KOPT-K1 (cell line): ENCODE data around the gene CYP24A1.
"Not testable (repeated sequence)": the region's sequence is repeated elsewhere in the genome, so short reads cannot be mapped to it uniquely, and the experiment has no call there.

Source experiments
- H3K27ac ChIP-seq: fragments of 200-600 bp; sonication (generic); 2 replicates; pipeline ENCODE4 v1.5.1; 2016; ENCODE audit warnings: antibody characterized with exemption, mild to moderate bottlenecking, low read depth, low read length; ENCODE audit not compliant: poor library complexity, severe bottlenecking
- H3K36me3 ChIP-seq: fragments of 200-600 bp; sonication (generic); 2 replicates; pipeline ENCODE4 v1.5.1; 2017; ENCODE audit warnings: antibody characterized with exemption, mild to moderate bottlenecking, low read length, moderate library complexity; ENCODE audit not compliant: insufficient read depth
- H3K9me3 ChIP-seq: fragments of 200-600 bp; sonication (generic); 2 replicates; pipeline ENCODE4 v1.5.1; 2017; ENCODE audit warnings: antibody characterized with exemption, low read length, mild to moderate bottlenecking; ENCODE audit not compliant: insufficient read depth, poor library complexity, severe bottlenecking

Gene CYP24A1

DNA sequence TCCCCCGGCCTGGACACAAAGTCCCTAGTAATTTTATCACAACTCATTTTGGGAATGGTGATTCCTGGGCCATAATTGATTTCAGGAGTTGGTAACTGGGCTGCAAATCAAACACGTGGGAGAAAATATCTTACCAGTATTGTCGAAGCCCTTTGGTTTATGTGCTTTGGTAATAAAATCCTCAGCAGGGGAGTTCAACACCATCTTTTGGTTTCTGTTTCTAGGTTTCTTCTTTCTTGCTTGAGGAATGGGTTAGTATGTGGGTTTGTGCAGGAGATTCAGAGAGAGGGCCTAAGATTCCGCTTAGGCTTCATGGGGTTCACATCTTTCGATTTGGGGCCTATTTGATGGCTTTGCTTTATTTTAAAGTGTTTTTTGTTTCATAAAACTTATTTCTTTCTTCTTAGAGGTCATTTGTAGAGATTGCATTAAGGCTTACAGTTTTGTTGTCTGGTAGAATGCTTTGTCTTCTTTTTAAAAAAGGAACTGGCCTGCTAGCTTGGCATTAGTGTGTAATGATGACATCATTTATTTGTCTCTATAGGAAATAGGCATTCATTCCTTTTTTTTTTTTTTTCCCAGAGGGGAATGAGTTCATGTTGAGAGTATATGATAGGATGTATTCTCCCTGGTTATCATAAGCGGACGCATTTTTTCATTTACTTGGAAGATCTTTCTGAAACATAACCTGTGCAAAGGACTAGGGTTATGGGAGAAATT, 45.8 kb downstream of the CYP24A1 start:
- Histone ChIP-seq H3K27ac (no peak overlapping the region), H3K9me3 (peaks cover 5% of the 10 kb centered on the region), H3K36me3 (no peaks in the 10 kb centered on the region)

DNA sequence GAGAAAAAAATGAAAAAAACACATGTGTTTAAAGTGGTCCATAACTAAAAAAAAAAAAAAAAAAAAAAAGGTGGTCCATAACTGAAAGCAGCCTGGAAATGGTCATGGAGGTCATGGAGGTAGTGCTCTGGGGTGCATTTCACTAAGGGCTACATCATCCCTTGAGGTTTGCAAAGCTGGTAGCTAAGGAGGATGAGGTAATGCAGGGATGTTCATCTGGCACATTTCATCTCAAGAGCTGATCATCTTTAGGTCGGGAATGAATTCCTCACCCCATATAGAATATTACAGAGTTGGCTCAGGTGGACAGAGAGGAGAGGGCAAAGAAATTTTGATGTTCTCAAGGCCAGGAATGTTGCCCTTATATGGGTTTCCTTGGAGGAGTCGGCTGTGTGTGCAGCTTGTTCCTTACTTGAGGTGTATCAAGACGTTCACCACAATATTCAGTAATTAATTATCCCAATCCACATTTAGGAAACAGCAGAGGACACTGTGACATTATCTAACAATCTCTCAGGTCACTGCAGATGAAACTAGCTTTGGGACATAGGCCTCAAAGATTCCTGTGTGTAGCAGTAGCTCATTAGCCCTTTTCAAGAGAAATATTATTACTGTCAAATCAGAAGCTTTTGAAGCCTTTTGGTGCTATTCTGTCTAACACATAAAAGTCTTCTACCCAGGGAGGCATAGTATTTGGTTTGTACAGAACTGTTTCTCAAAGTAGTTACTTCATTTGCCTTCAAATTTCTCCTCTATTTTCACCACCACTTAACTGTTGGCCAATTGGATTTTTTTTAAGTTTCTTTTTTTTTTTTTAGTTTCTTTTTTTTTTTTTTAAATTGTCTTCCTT, 46.8 kb downstream of the CYP24A1 start:
- no peaks in the 10 kb centered on the region for H3K36me3 ChIP-seq
- H3K27ac ChIP-seq: no peak overlapping the region
- H3K9me3 ChIP-seq: peaks cover 5% of the 10 kb centered on the region

DNA sequence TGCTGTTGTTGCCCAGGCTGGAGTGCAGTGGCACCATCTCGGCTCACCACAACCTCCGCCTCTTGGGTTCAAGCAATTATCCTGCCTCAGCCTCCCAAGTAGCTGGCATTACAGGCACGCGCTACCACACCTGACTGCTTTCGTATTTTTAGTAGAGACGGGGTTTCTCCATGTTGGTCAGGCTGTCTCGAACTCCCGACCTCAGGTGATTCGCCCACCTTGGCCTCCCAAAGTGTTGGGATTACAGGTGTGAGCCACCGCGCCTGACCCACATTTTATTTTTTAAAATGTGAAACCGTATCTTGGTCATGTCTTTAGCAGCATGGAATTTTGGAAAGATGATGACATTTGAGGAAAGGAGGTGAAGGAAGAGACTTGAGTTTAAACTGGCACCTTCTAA, 47.5 kb downstream of the CYP24A1 start:
- H3K27ac ChIP-seq, H3K36me3 ChIP-seq, H3K9me3 ChIP-seq: not testable (repeated sequence)

DNA sequence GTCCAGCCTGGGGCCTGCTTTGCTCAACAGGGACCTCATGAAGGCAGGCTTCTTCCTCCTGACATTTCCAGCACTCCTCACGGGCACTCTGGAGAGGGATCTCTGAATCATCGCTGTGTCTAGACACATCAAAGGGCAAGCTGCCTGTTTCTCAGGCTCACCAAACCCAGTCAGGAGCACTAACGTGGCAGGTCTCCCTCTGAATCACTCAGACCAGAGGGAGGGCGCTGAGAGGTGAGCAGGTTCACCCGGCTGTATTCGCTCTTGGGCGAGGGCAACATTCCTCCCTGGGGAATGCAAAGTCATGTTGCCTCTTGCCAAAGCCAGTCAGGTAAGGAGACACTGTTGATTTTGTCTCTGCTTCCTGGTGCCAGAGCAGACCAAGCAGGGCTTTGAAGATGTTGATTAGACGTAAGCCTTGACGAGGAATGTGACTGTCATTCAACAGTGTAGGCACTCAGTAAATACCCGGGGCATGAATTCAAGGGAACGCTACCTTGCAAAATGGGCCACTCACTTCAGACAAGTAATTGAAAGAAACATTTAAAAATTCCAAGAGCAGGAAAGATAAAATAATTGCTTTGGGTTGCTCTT, 50.1 kb downstream of the CYP24A1 start:
- Histone ChIP-seq H3K9me3 (no peaks in the 10 kb centered on the region), H3K36me3 (no peaks in the 10 kb centered on the region), H3K27ac (no peak overlapping the region)

DNA sequence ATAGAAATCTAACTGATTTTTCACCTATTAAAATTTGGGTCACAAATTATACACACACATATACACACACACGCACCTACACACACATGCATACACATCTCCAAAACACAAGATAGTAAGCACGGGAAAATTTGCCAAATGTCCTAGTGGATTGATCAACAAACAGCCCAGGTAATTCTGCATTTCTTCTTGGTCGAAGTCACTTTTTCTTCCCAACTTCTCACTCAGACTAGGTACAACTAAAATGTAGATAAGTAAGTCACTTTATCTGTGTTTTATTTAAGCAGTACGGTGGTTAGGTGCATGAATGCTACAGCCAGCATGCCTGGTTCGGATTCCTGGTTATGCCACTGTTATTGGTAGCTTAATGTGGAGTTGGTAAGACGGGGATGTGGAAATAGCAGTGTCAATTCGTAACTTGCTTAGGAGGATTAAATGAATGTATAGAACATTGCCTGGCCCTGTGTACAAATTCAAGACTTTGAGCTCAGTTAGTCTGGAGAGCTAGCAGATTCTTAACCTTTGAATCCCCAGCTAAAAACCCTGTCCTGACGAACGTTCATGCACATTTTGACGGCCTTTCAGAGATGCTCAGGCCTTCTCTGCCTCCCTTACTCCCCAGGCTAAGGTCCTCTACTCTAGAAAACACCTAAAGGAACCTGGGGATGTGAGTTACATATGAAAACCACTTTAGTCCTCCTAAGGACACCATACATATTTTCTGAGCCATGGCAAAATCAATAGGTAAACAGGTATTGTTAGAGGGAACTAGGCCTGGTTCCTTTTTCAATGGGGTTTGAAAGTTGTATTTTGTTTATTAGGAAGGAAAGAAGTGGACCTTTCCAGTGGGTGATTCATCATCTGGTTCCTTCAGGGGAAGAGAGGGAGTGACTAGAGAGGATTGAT, 50.9 kb downstream of the CYP24A1 start:
- Histone ChIP-seq H3K9me3 (no peaks in the 10 kb centered on the region), H3K27ac (no peak overlapping the region), H3K36me3 (no peaks in the 10 kb centered on the region)

DNA sequence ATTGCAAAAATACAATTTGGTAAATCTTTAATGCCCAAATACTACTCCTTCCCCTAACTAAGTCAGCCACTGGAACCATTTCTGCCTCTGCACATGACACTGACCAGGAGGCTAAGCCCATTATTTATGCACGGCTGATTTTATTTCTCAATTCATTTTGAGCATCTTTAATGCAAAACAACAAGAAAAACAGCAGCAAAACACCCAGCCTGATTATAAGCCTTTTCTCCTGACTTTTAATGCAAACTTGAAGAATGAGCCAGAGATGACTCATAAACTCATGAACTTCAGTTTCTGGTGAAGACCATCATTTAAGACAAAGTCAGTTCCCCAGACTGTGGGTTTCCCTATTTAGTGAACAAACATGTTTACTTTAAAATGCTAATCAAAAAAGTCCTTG, 51.6 kb downstream of the CYP24A1 start:
- H3K36me3 ChIP-seq: no peaks in the 10 kb centered on the region
- no peak overlapping the region for H3K27ac ChIP-seq
- no peaks in the 10 kb centered on the region for H3K9me3 ChIP-seq

DNA sequence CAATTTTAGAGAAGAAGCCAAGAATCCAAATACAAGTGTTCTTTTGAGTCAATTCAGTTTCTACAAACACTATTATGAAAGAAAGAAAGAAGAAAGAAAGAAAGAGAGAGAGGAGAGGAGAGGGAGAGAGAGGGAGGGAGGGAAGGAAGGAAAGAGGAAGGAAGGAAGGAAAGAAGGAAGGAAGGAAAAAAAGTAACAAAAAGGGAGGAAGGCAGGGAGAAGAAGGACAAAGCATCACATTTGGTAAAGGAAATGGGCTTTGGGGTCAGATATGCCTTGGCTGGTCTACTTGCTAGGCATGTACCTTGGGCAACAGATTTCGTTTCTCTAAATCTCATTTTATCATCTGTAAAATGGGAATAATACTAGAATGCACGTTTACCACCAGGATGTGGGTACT, 54.0 kb downstream of the CYP24A1 start:
- no peaks in the 10 kb centered on the region for H3K9me3 ChIP-seq
- no peak overlapping the region for H3K27ac ChIP-seq
- H3K36me3 ChIP-seq: no peaks in the 10 kb centered on the region

DNA sequence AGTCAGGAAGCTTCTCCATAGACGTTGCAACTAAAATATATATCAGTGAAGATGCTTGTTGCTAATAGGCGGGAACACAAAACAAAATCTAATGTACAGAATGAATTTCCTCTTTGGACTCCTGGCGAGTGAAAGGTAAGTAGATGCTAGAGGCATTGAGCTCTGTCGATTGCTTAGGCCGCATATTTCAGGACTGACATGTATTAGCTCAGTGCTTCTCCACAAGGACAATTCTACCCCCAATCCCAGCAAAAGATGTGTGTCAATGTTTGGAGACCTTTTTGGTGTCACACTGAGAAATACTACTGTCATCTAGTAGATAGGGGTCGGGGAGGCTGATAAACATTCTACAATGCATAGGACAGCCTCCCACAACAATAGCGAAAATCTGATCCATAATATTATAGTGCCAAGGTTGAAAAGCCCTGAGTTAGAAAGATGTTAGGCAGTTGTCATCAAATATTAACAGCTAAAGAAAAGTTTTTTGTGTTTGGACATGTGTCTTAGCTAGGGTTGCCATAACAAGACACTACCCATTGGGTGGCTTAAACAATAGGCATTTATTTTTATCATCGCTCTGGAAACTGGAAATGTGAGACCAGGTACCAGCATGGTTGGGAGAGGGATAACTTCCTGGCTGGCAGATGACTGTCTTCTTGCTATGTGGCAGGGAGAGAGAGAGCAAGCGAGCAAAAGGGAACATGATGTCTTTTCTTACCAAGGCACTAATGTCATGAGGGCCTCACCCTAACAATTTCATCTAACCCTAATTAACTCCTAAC, 55.4 kb downstream of the CYP24A1 start:
- H3K9me3 ChIP-seq: no peaks in the 10 kb centered on the region
- no peak overlapping the region for H3K27ac ChIP-seq
- H3K36me3 ChIP-seq: no peaks in the 10 kb centered on the region

DNA sequence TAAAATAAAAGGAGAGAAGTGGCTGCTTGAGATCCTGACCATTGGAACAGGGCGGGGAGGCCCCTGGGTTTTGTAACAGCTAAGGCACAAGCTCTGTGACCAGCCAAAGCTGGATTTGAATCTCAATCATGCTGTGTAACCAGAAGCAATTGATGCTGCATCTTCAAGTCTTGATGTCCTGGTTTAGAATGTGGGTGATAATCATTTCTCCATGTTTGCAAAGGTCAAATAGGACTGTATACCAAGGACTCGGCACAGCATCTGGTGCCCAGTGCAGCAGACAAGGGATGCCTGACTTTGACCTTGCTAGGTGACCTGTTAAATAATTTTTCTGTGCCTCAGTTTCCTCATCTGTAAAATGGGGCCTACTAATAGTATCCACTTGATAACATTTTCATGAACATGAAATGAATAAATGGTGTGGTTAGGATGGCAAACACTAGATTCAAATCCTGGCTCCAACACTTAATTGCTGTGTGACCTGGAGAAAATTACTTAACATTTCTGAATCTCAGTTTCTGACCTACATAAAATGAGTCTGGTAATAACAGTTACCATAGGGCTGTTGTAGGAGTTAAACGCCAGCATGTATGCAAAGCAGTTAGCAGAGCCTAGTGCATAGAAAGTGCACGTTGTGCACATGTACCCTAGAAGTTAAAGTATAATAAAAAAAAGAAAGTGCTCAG, 57.1 kb downstream of the CYP24A1 start:
- Histone ChIP-seq H3K27ac (no peak overlapping the region), H3K9me3 (no peaks in the 10 kb centered on the region), H3K36me3 (no peaks in the 10 kb centered on the region)

DNA sequence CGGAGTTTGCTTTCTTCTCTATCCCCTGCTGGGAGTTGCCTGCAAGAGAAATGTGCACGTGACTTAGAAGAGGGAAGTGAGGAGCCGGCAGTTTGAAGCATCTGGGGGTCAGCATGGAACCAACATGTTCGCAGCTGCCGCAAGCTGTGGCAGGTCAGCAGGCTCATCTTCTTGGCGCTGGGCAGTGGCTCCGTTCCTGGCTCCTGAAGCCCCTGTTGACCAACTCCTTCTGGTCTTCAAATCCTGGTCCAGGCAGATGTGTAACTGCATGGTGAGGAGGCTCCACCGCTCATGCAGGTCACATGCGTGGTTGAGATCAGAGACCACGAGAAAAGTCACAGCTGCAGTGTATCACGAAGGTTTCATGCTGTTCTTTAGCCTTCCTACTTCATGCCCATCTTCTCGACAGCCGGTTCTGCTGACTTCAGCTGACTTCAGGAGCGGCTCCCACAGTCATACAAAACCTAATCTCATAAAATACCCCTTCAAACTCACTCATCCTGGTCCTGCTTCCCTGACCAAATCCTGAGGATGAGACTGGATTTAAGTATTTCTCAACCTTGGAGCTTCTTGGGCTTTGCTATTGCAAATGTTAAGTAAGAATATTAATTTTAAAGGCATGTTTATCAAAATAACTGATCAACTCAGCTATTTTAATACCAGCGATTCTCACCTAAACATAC, 58.5 kb downstream of the CYP24A1 start:
- Histone ChIP-seq H3K27ac (no peak overlapping the region), H3K9me3 (no peaks in the 10 kb centered on the region), H3K36me3 (no peaks in the 10 kb centered on the region)

DNA sequence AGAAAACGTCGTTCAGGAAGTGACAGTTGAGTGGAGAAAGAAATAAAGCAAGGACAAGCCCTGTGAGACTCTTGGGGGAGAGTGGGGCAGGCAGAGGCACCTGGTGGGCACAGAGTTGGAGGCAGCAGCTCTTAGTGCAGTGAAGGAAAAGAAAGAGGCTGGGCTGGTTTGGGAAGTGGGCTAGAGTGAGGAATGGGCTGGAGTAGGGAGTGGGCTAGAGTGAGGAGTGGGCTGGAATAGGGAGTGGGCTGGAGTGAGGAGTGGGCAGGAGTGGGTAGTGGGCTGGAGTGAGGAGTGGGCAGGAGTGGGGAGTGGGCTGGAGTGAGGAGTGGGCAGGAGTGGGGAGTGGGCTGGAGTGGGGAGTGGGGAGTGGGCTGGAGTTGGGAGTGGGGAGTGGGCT, 59.7 kb downstream of the CYP24A1 start:
- Histone ChIP-seq H3K27ac (no peak overlapping the region), H3K9me3 (no peaks in the 10 kb centered on the region), H3K36me3 (no peaks in the 10 kb centered on the region)

DNA sequence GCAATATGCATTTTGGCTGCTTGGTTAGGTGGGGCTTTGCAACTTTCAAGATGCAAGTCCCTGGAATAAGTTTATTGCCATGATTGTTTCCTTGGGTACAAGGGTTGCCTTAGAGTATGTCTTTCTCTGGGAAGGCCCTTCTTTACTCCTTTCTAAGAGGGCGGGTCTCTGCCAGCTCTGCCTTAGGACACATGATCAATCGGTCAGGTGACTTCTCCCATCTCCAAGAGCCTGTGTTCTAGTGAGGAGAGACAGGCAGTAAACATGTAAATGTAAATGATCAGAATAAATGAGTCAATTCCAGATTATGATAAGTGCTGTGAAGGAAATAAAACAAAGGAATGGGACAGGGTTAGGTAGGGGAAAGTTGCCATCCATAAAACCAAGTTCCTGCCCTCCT, 60.2 kb downstream of the CYP24A1 start:
- H3K36me3 ChIP-seq: no peaks in the 10 kb centered on the region
- no peaks in the 10 kb centered on the region for H3K9me3 ChIP-seq
- H3K27ac ChIP-seq: no peak overlapping the region

DNA sequence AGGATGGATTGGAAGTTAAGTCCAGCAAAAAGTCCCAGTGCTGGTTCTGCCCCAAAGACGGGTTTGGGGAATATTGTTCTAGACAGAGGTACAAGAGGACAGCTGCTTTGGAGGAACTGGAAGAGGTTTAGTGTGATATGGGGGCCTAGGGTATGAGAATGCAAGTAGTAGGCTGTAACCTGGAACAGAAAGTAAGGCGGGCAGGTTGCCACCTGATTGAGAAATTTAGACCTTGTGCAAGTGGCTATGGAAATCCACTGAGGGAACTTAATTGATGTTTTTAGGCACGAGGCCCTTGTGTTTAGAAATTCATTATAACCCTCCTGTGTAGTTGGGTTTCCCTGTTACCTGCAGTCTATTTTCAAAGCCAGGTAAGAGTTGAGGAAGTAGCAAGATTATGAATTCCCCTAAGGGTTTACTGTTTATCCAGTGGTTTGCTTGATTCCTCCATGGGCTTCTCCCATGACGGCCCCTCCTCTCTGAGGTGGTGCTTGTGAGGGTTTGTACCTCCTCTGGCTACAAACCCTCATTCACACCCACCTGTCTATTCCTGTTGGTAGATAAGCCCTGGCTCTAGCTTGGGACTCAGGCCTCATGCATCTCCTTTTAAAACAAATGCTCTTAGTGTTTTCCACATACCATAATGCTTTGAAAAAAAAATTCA, 61.4 kb downstream of the CYP24A1 start:
- no peaks in the 10 kb centered on the region for H3K36me3 ChIP-seq
- no peak overlapping the region for H3K27ac ChIP-seq
- no peaks in the 10 kb centered on the region for H3K9me3 ChIP-seq
